HEK293 (cell line): ENCODE results near the gene COQ10A.

Source experiments
- AEBP2 ChIP-seq: fragments of 450-650 bp; formaldehyde crosslinking; IDR thresholded peaks from 2 replicates; pipeline ENCODE4 v1.5.1; 2016; ENCODE audit warnings: missing biosample characterization, missing genetic modification characterization, borderline replicate concordance
- KLF7 ChIP-seq: fragments of 450-650 bp; formaldehyde crosslinking; IDR thresholded peaks from 2 replicates; pipeline ENCODE4 v1.5.1; 2016; ENCODE audit warnings: missing biosample characterization, missing genetic modification characterization, borderline replicate concordance
- MYNN ChIP-seq: fragments of 450-650 bp; formaldehyde crosslinking; IDR thresholded peaks from 2 replicates; pipeline ENCODE4 v1.5.1; 2016; ENCODE audit warnings: missing biosample characterization, missing genetic modification characterization, borderline replicate concordance
- MZF1 ChIP-seq: fragments of 450-650 bp; formaldehyde crosslinking; IDR thresholded peaks from 2 replicates; pipeline ENCODE4 v1.5.1; 2017; ENCODE audit warnings: missing biosample characterization, missing genetic modification characterization, borderline replicate concordance
- OSR2 ChIP-seq: fragments of 450-650 bp; formaldehyde crosslinking; IDR thresholded peaks from 2 replicates; pipeline ENCODE4 v1.5.1; 2016; ENCODE audit warnings: missing biosample characterization, missing genetic modification characterization
- PBX3 ChIP-seq: sonication (generic); formaldehyde crosslinking; IDR thresholded peaks from 2 replicates; pipeline ENCODE4 v1.8.1; 2022; ENCODE audit warnings: mild to moderate bottlenecking, moderate library complexity, missing genetic modification reagents
- RBAK ChIP-seq: fragments of 450-650 bp; formaldehyde crosslinking; IDR thresholded peaks from 2 replicates; pipeline ENCODE4 v1.5.1; 2016; ENCODE audit warnings: missing biosample characterization, missing genetic modification characterization
- REST ChIP-seq: fragments of 450-650 bp; formaldehyde crosslinking; IDR thresholded peaks from 2 replicates; pipeline ENCODE4 v1.5.1; 2016; ENCODE audit warnings: missing biosample characterization, missing genetic modification characterization
- SCRT1 ChIP-seq: fragments of 450-650 bp; formaldehyde crosslinking; IDR thresholded peaks from 2 replicates; pipeline ENCODE4 v1.5.1; 2016; ENCODE audit warnings: missing biosample characterization, missing genetic modification characterization, borderline replicate concordance
- ZFP3 ChIP-seq: fragments of 450-650 bp; formaldehyde crosslinking; IDR thresholded peaks from 2 replicates; pipeline ENCODE4 v1.5.1; 2016; ENCODE audit warnings: low read depth, missing biosample characterization, missing genetic modification characterization
- ZNF10 ChIP-seq: fragments of 450-650 bp; formaldehyde crosslinking; IDR thresholded peaks from 2 replicates; pipeline ENCODE4 v1.5.1; 2017; ENCODE audit warnings: missing biosample characterization, missing genetic modification characterization
- ZNF133 ChIP-seq: fragments of 450-650 bp; formaldehyde crosslinking; IDR thresholded peaks from 2 replicates; pipeline ENCODE4 v1.5.1; 2016; ENCODE audit warnings: missing biosample characterization, missing genetic modification characterization
- ZNF155 ChIP-seq: fragments of 450-650 bp; formaldehyde crosslinking; IDR thresholded peaks from 2 replicates; pipeline ENCODE4 v1.5.1; 2016; ENCODE audit warnings: missing biosample characterization, missing genetic modification characterization
- ZNF214 ChIP-seq: fragments of 450-650 bp; formaldehyde crosslinking; IDR thresholded peaks from 2 replicates; pipeline ENCODE4 v1.5.1; 2017; ENCODE audit warnings: missing biosample characterization, mild to moderate bottlenecking, missing genetic modification characterization, borderline replicate concordance
- ZNF223 ChIP-seq: fragments of 450-650 bp; formaldehyde crosslinking; IDR thresholded peaks from 2 replicates; pipeline ENCODE4 v1.5.1; 2016; ENCODE audit warnings: missing biosample characterization, missing genetic modification characterization
- ZNF292 ChIP-seq: fragments of 450-650 bp; formaldehyde crosslinking; IDR thresholded peaks from 2 replicates; pipeline ENCODE4 v1.5.1; 2016; ENCODE audit warnings: low read depth, missing biosample characterization, missing genetic modification characterization, borderline replicate concordance
- ZNF311 ChIP-seq: fragments of 450-650 bp; formaldehyde crosslinking; IDR thresholded peaks from 2 replicates; pipeline ENCODE4 v1.5.1; 2017; ENCODE audit warnings: missing biosample characterization, missing genetic modification characterization, borderline replicate concordance
- ZNF37A ChIP-seq: fragments of 450-650 bp; IDR thresholded peaks from 2 replicates; pipeline ENCODE4 v1.5.1; 2018; ENCODE audit warnings: missing biosample characterization, missing genetic modification characterization
- ZNF404 ChIP-seq: fragments of 450-650 bp; formaldehyde crosslinking; IDR thresholded peaks from 2 replicates; pipeline ENCODE4 v1.5.1; 2017; ENCODE audit warnings: missing biosample characterization, missing genetic modification characterization
- ZNF426 ChIP-seq: fragments of 450-650 bp; formaldehyde crosslinking; IDR thresholded peaks from 2 replicates; pipeline ENCODE4 v1.5.1; 2017; ENCODE audit warnings: missing biosample characterization, missing genetic modification characterization, mild to moderate bottlenecking, inconsistent platforms, moderate library complexity
- ZNF433 ChIP-seq: fragments of 450-650 bp; formaldehyde crosslinking; IDR thresholded peaks from 2 replicates; pipeline ENCODE4 v1.5.1; 2016; ENCODE audit warnings: missing biosample characterization, missing genetic modification characterization, low read depth
- ZNF514 ChIP-seq: fragments of 450-650 bp; formaldehyde crosslinking; IDR thresholded peaks from 2 replicates; pipeline ENCODE4 v1.5.1; 2016; ENCODE audit warnings: missing biosample characterization, missing genetic modification characterization
- ZNF555 ChIP-seq: fragments of 450-650 bp; formaldehyde crosslinking; conservative IDR thresholded peaks from 2 replicates; pipeline ENCODE4 v1.5.1; 2017; ENCODE audit warnings: missing biosample characterization, mild to moderate bottlenecking, missing genetic modification characterization, inconsistent platforms
- ZNF560 ChIP-seq: fragments of 450-650 bp; formaldehyde crosslinking; IDR thresholded peaks from 2 replicates; pipeline ENCODE4 v1.5.1; 2017; ENCODE audit warnings: missing biosample characterization, missing genetic modification characterization, borderline replicate concordance
- ZNF580 ChIP-seq: fragments of 450-650 bp; formaldehyde crosslinking; IDR thresholded peaks from 2 replicates; pipeline ENCODE4 v1.5.1; 2016; ENCODE audit warnings: missing biosample characterization, missing genetic modification characterization
- ZNF610 ChIP-seq: fragments of 450-650 bp; formaldehyde crosslinking; IDR thresholded peaks from 2 replicates; pipeline ENCODE4 v1.5.1; 2016; ENCODE audit warnings: missing biosample characterization, missing genetic modification characterization, borderline replicate concordance
- ZNF623 ChIP-seq: fragments of 450-650 bp; formaldehyde crosslinking; IDR thresholded peaks from 2 replicates; pipeline ENCODE4 v1.5.1; 2016; ENCODE audit warnings: missing biosample characterization, missing genetic modification characterization
- ZNF639 ChIP-seq: fragments of 450-650 bp; formaldehyde crosslinking; IDR thresholded peaks from 2 replicates; pipeline ENCODE4 v1.5.1; 2016; ENCODE audit warnings: missing biosample characterization, missing genetic modification characterization
- ZNF654 ChIP-seq: fragments of 450-650 bp; formaldehyde crosslinking; IDR thresholded peaks from 2 replicates; pipeline ENCODE4 v1.5.1; 2016; ENCODE audit warnings: low read depth, missing biosample characterization, missing genetic modification characterization
- ZNF701 ChIP-seq: fragments of 450-650 bp; formaldehyde crosslinking; IDR thresholded peaks from 2 replicates; pipeline ENCODE4 v1.5.1; 2016; ENCODE audit warnings: missing biosample characterization, missing genetic modification characterization
- ZNF837 ChIP-seq: fragments of 450-650 bp; formaldehyde crosslinking; IDR thresholded peaks from 2 replicates; pipeline ENCODE4 v1.5.1; 2016; ENCODE audit warnings: missing biosample characterization, missing genetic modification characterization
- ZSCAN18 ChIP-seq: fragments of 450-650 bp; formaldehyde crosslinking; IDR thresholded peaks from 2 replicates; pipeline ENCODE4 v1.5.1; 2016; ENCODE audit warnings: missing biosample characterization, missing genetic modification characterization

The COQ10A gene

GRCh38 chr12:56219840-56220239 lies 46.9 kb upstream of the COQ10A start (continued):
- TF ChIP-seq ZSCAN18 (tag by site-specific recombination) = no peak
- TF ChIP-seq ZNF37A = no peak
- TF ChIP-seq AEBP2 (tag by site-specific recombination) = peak; percentile 85; the same call in 1 of the 2 replicates
- peak; percentile 97 for TF ChIP-seq ZNF426 (tag by site-specific recombination)
- no peak; the same call in 1 of the 2 replicates for TF ChIP-seq ZNF214 (tag by site-specific recombination)
- TF ChIP-seq ZNF654 = peak; percentile 57
- TF ChIP-seq ZNF610 = peak; percentile 54; the same call in 1 of the 2 replicates
- TF ChIP-seq REST (tag by site-specific recombination) = peak; percentile 87
- TF ChIP-seq ZNF837 (tag by site-specific recombination) = no peak
- TF ChIP-seq PBX3 (CRISPR knock-in tag) = no peak
- peak; percentile 93 for TF ChIP-seq ZNF292 (tag by site-specific recombination)
- no peak for TF ChIP-seq ZNF701
- TF ChIP-seq RBAK (tag by site-specific recombination) = peak; percentile 79
- TF ChIP-seq KLF7 (tag by site-specific recombination) = no peak
- TF ChIP-seq ZNF555 (tag by site-specific recombination) = no peak; the same call in 1 of the 2 replicates
- peak; percentile 99 for TF ChIP-seq ZNF433
- peak; percentile 38; the same call in 1 of the 2 replicates for TF ChIP-seq ZFP3 (tag by site-specific recombination)
- no peak for TF ChIP-seq ZNF311 (tag by site-specific recombination)
- TF ChIP-seq MZF1 = peak; percentile 47; the same call in 1 of the 2 replicates
- 0 out of 2 replicates have a peak, but pooled peaks have one; percentile 48 for TF ChIP-seq ZNF580
- no peak for TF ChIP-seq ZNF10 (tag by site-specific recombination)
- peak; percentile 97 for TF ChIP-seq ZNF560
- peak; percentile 60; the same call in 1 of the 2 replicates for TF ChIP-seq MYNN
- peak; percentile 77 for TF ChIP-seq ZNF223 (tag by site-specific recombination)
- TF ChIP-seq ZNF133 (tag by site-specific recombination) = no peak
- peak; percentile 90 for TF ChIP-seq ZNF639
- TF ChIP-seq OSR2 (tag by site-specific recombination) = no peak
- no peak for TF ChIP-seq SCRT1 (tag by site-specific recombination)
- TF ChIP-seq ZNF155 = no peak
- peak; percentile 88 for TF ChIP-seq ZNF623 (tag by site-specific recombination)
- TF ChIP-seq ZNF404 (tag by site-specific recombination) = peak; percentile 97
- peak; percentile 86; the same call in 1 of the 2 replicates for TF ChIP-seq ZNF514 (tag by site-specific recombination)
